B cell (primary cell): ENCODE data around the gene AMPH.

Experiments
- CTCF ChIP-seq: fragments of 200-600 bp; IDR thresholded peaks from one replicate; pipeline ENCODE4 v1.8.0; 2022; ENCODE audit warnings: antibody characterized with exemption, mild to moderate bottlenecking
- EZH2 ChIP-seq: IDR thresholded peaks from 2 replicates; pipeline ENCODE4 v1.6.1; 2012; ENCODE audit warnings: borderline replicate concordance, low read depth, mild to moderate bottlenecking, moderate library complexity, low read length; ENCODE audit not compliant: insufficient read depth, poor library complexity, severe bottlenecking

- TF ChIP-seq CTCF = no peak
- TF ChIP-seq EZH2 = no peak
Measured at GRCh38 chr7:38629651-38630510, 1.3 kb downstream of the AMPH start.
